SHP77 (cell line): ENCODE measurements around the gene RGS12.

Experiments used
- DNase-seq, 2 experiments: peaks; one replicate each; lab custom pipeline; 2025; lab: John Stamatoyannopoulos, UW

RGS12 gene

DNA sequence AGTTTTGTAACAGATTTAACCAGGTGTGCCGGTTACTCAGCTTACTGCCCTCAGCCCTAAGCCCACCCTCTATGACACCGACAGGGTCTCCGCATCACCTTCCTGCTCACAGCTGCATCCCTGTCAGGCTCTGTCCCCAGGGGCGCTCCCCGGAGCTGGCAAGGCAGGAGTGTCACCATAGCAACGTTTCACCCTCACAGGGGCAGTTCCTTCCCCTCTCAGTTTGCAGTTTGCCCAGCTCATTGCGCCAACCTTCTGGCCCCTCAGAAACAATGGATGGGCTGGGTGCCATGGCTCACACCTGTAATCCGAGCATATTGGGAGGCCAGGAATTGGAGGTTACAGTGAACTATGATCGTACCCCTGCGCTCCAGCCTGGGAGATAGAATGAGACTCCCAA is 42.6 kb downstream of the RGS12 start:
- no peak for DNase-seq

GRCh38 chr4:3335982-3336381 is 43.2 kb downstream of the RGS12 start:
- no peak for DNase-seq

DNA sequence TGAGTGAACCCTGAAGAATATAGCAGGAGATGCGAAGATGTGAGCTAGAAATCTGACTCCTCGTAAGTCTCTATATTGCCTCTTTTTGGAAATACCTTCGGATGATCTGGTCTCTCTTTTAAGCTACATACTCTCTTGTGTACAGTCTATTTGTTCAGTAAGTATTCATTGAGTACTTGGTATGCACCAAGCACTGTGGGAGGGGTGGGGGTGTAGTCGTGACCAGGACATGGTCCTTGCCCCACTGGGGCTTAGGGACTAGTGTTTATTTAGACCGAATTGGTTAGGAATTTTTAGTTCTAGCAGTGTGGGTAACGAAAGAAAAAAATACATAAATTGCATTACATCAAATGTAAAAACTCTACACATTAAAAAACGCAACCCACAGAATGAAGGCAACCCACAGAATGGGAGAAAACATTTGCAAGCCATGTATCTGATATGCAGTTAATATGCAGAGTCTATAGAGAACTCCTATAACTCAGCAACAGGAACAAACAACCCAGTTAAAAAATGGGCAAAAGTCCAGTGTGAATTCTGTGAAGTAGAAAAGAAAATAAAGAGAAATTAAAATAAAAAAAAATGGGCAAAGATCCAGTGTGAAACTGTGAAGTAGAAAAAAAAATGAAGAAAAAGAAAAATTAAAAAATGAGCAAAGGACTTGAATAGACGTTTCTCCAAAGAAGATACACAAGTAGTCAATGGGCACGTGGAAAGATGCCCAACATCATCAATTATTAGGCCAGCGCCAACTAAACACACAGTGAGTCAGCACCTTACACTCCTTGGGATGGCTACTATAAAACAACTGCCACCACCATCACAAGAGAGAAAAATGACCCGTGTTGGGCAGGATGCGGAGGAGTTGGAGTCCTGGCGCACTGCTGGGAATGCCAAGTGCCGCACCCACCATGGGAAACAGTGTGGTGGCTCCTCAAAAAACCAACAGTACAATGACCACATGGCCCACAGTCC is 43.8 kb downstream of the RGS12 start:
- DNase-seq: no peak

- DNase-seq: no peak
These were observed 44.5 kb downstream of the RGS12 start for GRCh38 chr4:3337357-3337732.

GRCh38 chr4:3337811-3338210 is 45.0 kb downstream of the RGS12 start:
- no peak for DNase-seq

- no peak for DNase-seq
These were observed 45.6 kb downstream of the RGS12 start for GRCh38 chr4:3338321-3338838.

GRCh38 chr4:3338976-3339531 is 46.2 kb downstream of the RGS12 start:
- no peak for DNase-seq

DNA sequence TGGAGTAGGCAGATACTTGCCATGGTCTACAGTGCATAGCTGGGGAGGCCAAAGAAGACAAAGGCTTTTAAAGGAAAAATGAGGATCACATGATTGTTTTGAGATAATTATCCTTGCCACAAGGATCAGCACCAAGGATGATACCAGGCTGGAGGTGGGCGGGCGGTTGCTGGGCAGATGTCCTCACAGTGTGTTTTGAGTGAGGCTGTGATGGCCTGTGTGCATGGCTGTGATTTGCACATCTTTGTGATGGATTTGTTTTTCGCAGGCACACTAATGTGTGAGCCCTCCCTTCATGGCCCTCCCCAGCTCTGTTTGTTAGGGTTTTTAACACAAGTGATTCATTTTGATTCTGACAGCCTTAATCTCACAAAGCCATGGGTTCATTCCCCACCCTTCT is 46.8 kb downstream of the RGS12 start:
- DNase-seq: no peak

DNA sequence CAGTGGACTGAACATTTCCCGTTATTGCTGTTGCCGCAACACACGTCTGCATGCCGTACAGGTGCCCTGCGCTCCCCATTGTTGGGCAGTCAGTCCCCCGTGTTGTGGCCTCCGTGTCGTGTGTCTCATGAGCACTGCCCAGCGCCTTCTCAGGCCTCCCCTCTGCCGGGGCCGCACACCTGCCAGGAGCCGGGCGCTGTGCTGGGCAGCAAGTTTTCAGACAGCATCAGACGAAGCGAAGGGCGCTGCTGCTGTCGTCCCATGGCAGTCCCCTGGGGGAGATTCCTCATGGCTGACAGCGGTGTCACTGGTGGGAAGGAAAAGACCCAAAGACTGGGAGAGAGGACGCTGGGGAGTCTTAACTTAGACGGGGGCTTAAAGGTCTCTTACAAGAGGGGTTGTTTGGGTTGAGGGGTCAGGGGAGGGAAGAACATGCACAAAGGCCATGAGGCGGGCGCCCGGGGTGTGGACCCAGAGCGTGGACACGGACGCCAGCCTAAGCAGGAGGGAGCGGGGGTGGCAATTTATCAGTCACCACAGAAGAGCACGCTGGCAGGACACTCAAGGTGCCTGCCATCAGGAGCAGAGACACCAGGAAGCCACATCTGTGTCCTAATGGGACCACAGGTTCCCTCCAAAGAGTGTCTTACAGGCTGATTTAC is 47.3 kb downstream of the RGS12 start:
- no peak for DNase-seq

DNA sequence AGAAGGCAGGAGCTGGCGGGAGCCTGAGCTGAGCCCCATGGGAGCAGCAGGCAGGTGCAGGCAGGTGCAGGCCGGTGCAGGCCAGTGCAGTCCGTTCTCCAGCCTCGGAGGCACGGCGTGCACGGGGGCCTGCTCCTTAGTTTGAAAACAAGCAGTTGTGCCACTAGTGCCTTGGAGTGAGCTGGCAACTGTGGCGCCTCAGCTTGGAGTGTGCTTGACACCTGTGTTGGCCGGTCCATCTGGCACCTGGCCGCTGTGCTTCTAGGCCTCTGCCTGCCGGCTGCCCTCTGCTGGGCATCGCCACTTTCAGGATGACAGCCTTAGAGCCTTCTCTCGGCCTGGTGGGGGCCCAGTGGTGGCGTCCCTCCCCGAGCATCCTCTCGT is 47.9 kb downstream of the RGS12 start:
- DNase-seq: peak; percentile 3 to 21

DNA sequence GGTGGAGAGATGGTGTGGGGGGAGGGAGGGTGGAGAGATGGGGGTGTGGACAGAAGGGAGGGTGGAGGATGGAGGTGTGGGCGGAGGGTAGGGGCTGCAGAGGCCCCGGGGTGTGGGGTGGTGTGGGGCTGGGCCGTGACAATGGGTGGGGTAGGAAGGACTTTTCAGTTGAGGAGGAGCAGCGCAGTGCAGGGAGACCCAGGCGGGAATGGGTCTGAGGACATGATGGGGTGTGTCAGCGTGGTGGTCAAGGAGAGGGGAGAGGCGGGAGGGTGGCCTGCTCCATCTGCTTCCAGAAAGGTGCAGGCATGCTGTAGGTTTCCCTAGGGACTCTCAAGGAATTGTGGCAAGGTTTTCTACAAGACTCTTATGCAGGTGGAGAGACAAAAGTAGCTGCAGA is 48.9 kb downstream of the RGS12 start:
- no peak for DNase-seq

DNA sequence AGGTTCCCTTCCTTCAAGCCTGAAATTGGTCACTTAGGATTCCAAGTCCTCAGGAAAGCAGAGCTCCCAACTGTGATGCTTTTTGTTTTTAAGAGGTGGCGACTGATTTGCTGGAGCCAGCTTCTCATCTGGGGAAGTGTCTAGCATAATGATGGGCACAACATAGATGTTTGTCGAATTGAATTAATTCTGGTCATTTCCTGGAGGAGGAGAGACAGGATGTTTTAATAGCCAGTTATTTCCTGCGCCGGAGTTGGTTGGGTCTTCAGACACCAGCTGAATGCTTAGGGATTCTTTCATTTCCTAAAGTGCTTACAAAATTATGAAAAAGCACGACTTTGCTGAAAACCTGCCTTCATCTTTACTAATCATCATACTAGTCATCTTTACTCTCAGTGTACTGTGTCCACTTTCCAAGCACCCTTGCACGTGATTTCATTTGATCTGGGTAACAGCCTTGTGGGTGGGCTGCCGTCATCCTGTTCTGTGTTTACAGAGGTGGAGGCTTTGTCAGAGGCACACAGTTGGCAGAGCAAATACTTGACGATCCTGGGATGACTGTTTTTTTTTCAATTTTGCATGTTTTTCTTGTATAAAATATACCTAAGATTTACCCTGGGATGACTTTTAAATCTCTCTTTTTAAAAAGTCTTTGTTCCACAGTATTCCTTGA is 49.5 kb downstream of the RGS12 start:
- peak in 1 of 2 experiments; percentile 37 for DNase-seq
